ENCODE results near the gene AGAP5. TPM values are rescaled to one million over a fixed set of nuclear protein-coding genes. Genes with fewer than 3 reads are reported as not detected.

Gene AGAP5
- total and polyA plus RNA-seq, 9 of the 15 experiments (the other 6 are each of a cell fraction or from before 2014, with no cell fraction given) = 0.32 to 7.5 (median 5.3) TPM

DNA sequence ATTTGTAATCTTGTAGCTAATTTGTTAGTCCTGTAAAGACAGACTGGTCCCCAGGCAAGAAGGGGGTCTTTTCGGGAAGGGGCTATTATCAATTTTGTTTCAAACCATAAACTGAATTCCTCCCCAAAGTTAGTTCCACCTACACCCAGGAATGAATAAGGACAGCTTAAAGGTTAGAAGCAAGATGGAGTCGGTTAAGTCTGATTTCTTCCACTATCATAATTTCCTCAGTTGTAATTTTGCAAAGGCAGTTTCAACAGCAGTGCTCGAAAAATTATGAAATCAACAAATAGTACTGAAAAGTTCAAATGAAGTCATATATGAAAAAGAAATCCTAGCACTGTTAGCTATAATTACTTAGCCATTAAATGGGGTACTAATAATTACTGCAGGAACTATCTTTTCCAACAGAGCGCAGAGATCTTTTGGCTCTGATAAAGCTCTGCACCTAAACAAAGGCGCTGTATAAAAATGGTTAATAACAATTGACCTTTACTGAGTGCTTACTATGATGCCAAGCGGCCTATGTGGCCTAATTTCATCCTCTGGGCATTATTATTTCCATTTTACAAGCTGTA, 45.5 kb upstream of the AGAP5 start (continued):
- TF ChIP-seq RNF219 (CRISPR knock-in tag; IDR thresholded peaks at IDR 0.05) (peak; percentile 85; the same call in 1 of the 2 replicates), SIN3B (IDR thresholded peaks at IDR 0.05; ENCODE audit: low read depth) (no peak), MEF2D (tag; conservative IDR thresholded peaks at IDR 0.05; ENCODE audit: low read depth) (peak; percentile 96), U2AF1 (optimal IDR thresholded peaks at IDR 0.05; ENCODE audit: low read depth, low read length) (no peak), SNIP1 (IDR thresholded peaks at IDR 0.05; ENCODE audit: low read depth) (no peak), ZNF174 (CRISPR knock-in tag; IDR thresholded peaks at IDR 0.05) (peak; percentile 87; the same call in 1 of the 2 replicates), ZFP30 (CRISPR knock-in tag; IDR thresholded peaks at IDR 0.05; ENCODE audit: borderline replicate concordance) (no peak), ESRRA (IDR thresholded peaks at IDR 0.05; ENCODE audit: borderline replicate concordance, low read depth) (no peak), TEAD1 (CRISPR knock-in tag; IDR thresholded peaks at IDR 0.05) (peak in 1 of 2 experiments; percentile 98; a peak in 2 of 4 replicates), E2F1 (CRISPR knock-in tag; IDR thresholded peaks at IDR 0.05) (no peak), RAD51 (IDR thresholded peaks at IDR 0.05; ENCODE audit: borderline replicate concordance, low read depth) (no peak), HDAC6 (IDR thresholded peaks at IDR 0.05; ENCODE audit: low read depth, low read length) (no peak), COPS2 (conservative IDR thresholded peaks at IDR 0.05) (no peak), ERF (CRISPR knock-in tag; IDR thresholded peaks at IDR 0.05) (peak; percentile 97), STAG1 (CRISPR knock-in tag; IDR thresholded peaks at IDR 0.05; ENCODE audit: borderline replicate concordance) (no peak), MECOM (CRISPR knock-in tag; IDR thresholded peaks at IDR 0.05) (peak; percentile 97)
- TF ChIP-seq, protein P1, sequence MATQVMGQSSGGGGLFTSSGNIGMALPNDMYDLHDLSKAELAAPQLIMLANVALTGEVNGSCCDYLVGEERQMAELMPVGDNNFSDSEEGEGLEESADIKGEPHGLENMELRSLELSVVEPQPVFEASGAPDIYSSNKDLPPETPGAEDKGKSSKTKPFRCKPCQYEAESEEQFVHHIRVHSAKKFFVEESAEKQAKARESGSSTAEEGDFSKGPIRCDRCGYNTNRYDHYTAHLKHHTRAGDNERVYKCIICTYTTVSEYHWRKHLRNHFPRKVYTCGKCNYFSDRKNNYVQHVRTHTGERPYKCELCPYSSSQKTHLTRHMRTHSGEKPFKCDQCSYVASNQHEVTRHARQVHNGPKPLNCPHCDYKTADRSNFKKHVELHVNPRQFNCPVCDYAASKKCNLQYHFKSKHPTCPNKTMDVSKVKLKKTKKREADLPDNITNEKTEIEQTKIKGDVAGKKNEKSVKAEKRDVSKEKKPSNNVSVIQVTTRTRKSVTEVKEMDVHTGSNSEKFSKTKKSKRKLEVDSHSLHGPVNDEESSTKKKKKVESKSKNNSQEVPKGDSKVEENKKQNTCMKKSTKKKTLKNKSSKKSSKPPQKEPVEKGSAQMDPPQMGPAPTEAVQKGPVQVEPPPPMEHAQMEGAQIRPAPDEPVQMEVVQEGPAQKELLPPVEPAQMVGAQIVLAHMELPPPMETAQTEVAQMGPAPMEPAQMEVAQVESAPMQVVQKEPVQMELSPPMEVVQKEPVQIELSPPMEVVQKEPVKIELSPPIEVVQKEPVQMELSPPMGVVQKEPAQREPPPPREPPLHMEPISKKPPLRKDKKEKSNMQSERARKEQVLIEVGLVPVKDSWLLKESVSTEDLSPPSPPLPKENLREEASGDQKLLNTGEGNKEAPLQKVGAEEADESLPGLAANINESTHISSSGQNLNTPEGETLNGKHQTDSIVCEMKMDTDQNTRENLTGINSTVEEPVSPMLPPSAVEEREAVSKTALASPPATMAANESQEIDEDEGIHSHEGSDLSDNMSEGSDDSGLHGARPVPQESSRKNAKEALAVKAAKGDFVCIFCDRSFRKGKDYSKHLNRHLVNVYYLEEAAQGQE (IDR thresholded peaks at IDR 0.05; ENCODE audit: borderline replicate concordance) = no peak
- TF ChIP-seq, protein P1 (CRISPR knock-in tag; IDR thresholded peaks at IDR 0.05; ENCODE audit: low read depth) = peak; percentile 85; the same call in 1 of the 2 replicates
